Measurements from ENCODE around the gene NBEA.

The NBEA gene

GRCh38 chr13:35526577-35526976, 584.5 kb downstream of the NBEA start:
- no peak for FAIRE-seq

- no peak for FAIRE-seq
These were observed 585.4 kb downstream of the NBEA start for GRCh38 chr13:35527451-35527850.

GRCh38 chr13:35530147-35530546, 588.1 kb downstream of the NBEA start:
- no peak for FAIRE-seq

DNA sequence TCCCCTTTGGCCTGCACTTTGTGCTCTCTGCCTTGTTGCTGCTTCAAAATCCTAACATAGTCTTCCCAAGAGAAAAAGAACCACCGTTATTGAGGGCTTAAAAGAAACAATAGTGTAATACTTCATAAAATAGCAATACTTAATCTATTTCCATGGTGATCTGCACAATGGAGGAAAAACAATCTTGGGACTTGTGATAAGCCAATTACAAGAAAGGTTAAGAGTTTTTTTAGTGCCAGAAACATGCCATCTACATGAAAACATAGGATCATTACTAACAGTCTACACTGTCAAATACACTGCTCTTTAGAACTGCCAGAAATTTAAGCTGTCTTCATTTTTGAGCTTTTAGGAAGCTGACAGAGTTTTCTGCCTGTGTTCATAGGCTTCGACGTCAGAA, 588.5 kb downstream of the NBEA start:
- FAIRE-seq = no peak

GRCh38 chr13:35531526-35531925, 589.5 kb downstream of the NBEA start:
- no peak for FAIRE-seq

DNA sequence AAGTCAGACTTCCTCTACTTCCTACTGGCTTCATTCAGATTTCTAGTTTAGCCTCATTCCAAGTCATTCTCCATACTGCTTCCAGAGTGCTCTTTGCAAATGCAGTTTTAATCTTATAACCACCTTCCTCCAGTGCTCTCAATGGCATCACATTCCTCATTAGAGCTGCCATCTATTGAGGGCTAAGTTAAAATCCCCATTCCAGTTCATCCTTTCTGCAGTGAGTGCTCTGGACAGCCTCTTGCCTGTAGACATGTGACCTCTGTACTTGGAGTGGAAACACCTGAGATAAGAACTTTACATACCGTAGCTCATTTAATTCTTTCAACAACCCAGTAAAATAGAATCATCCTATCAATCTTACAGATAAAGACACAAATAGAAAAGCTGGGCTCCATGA, 592.3 kb downstream of the NBEA start:
- no peak for FAIRE-seq

GRCh38 chr13:35548790-35549189, 606.7 kb downstream of the NBEA start:
- no peak for FAIRE-seq

DNA sequence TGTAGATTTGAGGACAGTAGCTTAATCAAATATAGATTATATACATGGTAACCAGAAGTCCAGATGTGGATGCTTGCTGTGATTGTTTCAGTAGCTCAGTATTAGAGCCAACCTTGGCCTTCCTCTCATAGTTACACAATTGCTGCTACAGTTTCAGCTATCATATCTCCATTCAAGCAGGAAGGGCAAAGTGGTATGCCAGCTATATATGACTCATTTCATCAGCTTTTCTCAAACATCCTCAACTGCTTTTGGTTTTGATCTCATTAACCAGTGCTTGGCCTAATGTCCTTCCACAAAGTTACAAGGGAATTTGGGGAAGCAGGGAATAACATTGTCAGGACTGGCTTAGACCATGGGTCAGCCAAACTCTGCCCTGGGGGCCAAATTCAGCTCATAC, 607.4 kb downstream of the NBEA start:
- no peak for FAIRE-seq

GRCh38 chr13:35552172-35552844, 610.2 kb downstream of the NBEA start:
- FAIRE-seq = peak; percentile 96

DNA sequence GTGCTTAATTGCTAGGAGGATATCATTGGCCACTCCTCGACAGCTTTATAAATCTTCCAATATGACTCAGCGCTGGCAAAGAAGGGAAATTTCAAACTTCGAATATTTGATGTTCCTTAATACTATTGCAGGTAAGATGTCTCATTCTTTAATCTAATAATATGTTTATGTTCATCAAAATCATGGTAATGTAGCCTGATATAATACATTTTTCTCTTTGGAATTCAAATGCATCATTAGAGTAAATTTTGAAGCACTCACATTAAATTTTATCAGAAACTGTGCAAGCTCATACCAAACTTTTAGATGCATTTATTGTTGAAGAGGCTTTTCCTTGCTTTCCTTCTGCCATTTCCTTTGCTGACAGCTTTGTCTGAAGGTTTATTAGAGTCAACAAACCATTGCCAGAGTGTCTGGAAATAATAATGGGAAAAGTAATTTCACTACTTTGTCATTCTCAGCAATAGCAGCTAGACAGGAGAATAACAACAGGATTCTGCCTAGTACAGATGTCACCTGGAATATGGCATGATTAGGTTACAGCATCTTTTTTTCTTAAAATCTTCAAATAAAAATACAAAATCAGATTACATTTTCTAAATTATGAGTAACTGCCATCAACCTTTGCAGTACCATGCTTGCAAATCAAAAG, 613.0 kb downstream of the NBEA start:
- FAIRE-seq = peak; percentile 71

DNA sequence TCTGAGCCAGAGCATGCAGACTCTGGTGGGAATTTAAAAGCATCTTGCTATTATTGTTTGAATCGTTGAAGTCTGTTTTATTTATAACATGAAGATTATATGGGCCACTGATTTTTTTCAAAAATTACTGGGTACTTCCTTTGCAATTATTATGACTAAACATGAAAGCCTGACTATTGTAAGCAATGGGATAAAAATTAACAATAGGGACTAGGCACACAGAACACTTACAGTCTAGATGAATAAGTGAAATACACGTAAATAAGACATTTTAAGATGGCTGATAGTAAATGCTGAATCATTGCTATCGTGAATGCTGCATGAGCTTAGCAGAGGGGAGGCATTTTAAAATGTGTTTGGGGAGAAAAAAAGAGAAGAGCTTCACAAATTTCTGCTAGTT, 615.4 kb downstream of the NBEA start:
- FAIRE-seq = no peak

- no peak for FAIRE-seq
These were observed 619.5 kb downstream of the NBEA start for GRCh38 chr13:35561540-35561939.

DNA sequence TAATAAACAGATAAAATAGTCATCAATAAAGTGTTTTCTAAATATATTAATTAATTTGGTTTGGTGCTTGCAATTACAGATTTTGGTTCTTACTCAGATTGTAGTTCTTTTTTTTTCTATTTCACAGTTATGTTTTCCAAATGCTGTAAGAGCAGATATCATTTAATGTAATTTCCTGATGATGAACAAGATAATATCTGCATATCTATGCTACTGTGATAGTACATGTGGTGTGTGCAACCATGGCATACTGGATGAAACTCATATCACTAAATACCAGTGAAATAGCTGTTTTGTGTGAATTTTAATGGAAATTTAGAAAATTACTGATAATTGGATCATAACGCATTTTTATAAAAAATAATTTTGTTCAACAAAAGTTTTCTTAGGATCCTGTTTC, 623.2 kb downstream of the NBEA start:
- no peak for FAIRE-seq

DNA sequence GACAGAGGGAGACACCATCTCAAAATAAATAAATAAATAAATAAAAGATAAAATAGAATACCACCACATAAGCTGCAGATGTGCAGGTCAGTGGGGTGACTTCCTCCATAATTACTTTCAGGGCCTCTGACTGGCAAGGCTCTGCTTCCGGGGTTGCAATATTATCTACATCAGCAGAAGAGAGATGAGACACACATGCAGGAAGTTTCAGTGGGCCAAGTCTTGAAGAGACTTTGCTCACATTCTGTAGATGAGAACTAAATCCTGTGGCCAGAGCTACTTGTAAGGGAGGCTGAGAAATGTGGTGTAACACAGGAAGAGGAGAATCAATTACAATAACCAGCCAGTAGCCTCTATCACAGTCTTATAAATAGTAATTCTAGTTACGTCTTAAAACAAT, 624.3 kb downstream of the NBEA start:
- no peak for FAIRE-seq

DNA sequence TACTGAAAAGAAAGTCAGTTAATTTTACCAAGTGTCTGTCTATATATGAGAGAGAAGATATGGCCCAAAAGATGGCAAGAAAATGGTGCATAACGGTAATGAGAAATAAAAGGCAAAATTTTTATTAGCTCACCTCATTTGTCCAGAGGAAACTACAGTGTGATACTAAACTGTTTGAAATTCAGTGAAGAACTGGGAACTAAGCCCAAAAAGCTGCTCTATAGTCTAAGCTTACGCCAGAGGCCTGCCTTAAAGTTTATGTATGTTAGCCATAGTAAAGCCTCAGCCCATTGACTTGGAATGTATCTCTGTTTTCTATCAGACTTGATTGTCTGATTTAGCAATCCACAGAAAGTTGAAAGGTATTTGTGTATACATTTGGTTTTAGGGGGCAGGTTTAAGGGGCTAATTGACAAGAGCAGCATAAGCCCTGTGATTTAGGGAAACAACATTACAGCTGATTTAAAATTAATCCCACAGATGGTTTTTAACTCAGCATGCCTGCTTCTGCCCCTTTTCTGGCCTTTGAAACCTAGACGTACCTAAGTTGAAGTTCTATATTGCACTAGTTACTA, 625.4 kb downstream of the NBEA start:
- FAIRE-seq = no peak

DNA sequence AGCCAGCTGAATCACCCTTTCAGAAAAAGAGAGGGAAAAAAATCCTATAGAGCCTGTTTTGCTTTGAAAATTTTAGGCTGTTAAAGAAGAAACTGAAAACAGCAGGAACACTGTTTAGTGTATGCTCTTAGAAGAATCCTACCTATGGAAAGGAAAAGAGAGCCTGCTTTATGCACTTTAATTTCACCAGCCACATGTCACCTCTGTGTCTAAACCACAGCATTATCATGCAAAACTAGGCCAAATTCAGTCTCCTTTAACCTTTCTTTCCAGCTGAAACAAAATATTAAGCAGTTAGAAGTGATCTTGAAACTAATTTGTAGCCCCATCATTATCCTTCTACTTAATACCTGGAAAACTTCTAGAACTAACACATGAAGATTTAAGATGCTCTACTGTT, 631.6 kb downstream of the NBEA start:
- FAIRE-seq = no peak

DNA sequence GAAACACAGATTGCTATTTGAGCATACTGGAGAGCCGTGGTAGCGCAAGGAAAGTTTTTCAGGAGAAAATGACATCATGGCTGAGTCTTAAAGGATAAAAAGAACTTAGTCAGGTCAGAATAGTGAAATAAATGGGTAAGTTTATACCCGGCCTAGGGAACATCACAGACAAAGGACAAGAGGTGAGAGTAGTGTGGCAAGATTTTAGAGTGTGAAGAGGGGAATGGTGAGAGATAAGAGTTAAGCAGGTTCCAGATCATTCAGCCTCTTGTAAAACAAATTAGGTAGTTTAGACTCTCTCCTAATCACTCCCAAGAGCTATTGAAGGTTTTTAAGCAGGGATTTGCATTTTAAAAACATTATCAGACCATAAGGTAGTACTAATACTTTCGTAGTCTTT, 650.4 kb downstream of the NBEA start:
- no peak for FAIRE-seq

- FAIRE-seq = peak; percentile 76
These were observed 651.6 kb downstream of the NBEA start for GRCh38 chr13:35593651-35594050.

DNA sequence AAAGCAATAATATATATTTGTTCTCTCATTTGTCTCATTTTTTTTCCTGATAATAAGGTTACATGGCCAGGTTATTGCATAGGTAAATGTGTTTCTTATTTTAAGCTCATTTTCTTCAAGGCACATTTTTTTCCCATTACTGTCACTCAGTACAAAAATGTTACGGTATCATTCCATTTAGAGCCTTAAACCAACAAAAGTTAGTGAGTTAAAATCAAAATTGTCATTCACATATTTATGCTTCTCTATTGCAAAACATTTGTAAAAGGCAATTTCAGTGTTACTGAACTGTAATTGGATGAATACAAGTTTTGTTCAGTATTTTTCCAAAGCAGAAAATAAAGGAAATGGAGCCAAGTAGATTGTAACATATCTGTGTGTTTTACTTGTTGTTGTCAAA, 652.0 kb downstream of the NBEA start:
- no peak for FAIRE-seq

GRCh38 chr13:35595181-35595580, 653.1 kb downstream of the NBEA start:
- FAIRE-seq = no peak

- peak; percentile 17 for FAIRE-seq
These were observed 654.4 kb downstream of the NBEA start for GRCh38 chr13:35596321-35597030.

DNA sequence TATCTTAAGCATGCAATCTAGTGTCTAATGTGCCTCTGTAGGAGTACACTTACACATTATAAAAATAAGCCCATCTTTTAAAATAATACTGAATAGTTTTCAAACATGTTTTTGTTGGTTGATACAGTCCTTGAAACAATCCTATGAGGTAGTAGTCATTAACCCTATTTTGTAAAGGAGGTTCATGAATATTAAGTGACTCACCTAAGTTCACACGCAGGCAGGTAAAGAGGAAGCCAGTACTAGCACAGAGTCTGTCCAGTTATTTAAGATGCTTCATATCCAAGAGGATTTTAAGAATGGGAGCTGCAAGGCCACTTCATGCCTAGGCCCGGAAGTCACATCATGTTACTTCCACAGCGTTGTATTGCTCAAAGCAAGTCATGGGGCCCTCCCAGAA, 655.4 kb downstream of the NBEA start:
- FAIRE-seq = no peak

GRCh38 chr13:35598233-35598632, 656.2 kb downstream of the NBEA start:
- FAIRE-seq = no peak

GRCh38 chr13:35598790-35599369, 656.8 kb downstream of the NBEA start:
- FAIRE-seq = no peak
